ENCODE measurements around the gene EPC1. TPM values are rescaled to one million over a fixed set of nuclear protein-coding genes. Genes with fewer than 3 reads are reported as not detected.

EPC1 gene
- total and polyA plus RNA-seq, 7 experiments from 2014 or later: 46.0 to 156 (median 115) TPM

DNA sequence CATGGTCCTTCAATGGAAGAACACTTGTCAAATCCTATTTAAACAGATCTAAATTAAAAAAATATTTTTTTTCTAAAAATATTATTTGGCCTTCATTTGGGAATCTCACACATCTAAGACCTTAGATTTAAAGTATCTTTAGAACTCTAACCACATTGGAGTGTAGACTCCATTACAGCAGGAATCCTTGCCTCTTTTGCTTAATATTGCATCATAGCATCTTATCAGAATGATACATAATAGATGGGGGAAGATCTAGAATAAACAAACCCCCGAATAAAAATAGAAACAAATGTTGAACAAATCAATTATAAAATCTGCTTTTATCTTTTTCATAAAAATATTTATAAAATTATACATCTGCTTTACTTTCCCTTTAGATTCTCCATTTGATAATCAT lies 27.6 kb upstream of the EPC1 start:
- Histone ChIP-seq H3K27ac (ENCODE audit: low read depth, low read length) (no peak overlapping the region), H3K4me3 (ENCODE audit: low read length) (no peak overlapping the region), H3K27me3 (ENCODE audit: control insufficient read depth in 2 of 2, insufficient read depth in 2 of 2, low read length in 2 of 2) (no peaks in the 10 kb centered on the region), H3K4me1 (ENCODE audit: control insufficient read depth in 2 of 2, insufficient read depth in 2 of 2, low read length in 2 of 2) (peaks cover 6 to 21% of the 10 kb centered on the region in 2 donors), H3K9me3 (ENCODE audit: control insufficient read depth in 2 of 3, low read length in 3 of 3) (no peaks in the 10 kb centered on the region), H3K36me3 (ENCODE audit: control insufficient read depth in 2 of 3, insufficient read depth in 3 of 3, low read length in 3 of 3) (no peaks in the 10 kb centered on the region)
- Mint-ChIP-seq H3K27ac (peak overlapping the region in 6 of 9 donors; percentile 30 to 74 (median 61)), H3K4me3 (peak overlapping the region in 8 of 10 donors; percentile 27 to 80 (median 73)), H3K9me3 (no peaks in the 10 kb centered on the region), H3K36me3 (peaks cover 4 to 23% (median 14%) of the 10 kb centered on the region in 5 donors), H3K27me3 (no peaks in the 10 kb centered on the region), H3K4me1 (peaks cover 18 to 58% (median 48%) of the 10 kb centered on the region in 7 donors)
- ChIA-PET POLR2A (interaction anchor here (2.0 to 10.0 kb wide), 3 partner anchors 27 to 69 kb away, joined by 8 to 111 read pairs (median 9); partner anchors contain the start of genes CCDC7 and EPC1), CTCF (no interaction called here)
- no peak for DNase-seq
- no peak for ATAC-seq
- intact Hi-C loops (cut with micrococcal nuclease): loop anchor here (5.0 to 10.0 kb wide), 6 partner anchors 447 to 1937 kb away; partner anchors contain the start of gene ARHGAP12 (in 1 of the 2)

DNA sequence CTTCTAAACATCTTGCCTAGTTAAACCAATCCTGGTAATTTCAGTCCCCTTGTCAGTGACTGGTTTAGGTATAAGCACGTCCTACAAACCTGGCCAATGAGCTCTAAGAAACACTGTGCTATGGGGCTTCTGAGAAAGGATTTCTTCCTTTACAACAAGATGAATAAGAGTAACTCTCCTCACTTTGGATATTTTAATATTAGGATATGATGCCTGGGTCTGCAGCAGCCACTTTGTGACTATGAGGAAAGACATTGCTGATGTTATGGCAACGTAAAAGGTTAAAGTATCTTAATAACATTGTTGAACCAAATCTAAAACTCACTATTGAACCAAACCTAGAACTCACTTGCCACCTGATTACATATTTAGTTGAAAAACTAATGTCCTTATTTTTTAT lies 26.5 kb upstream of the EPC1 start:
- Mint-ChIP-seq H3K36me3 (peaks cover 4 to 23% (median 14%) of the 10 kb centered on the region in 5 donors), H3K27me3 (no peaks in the 10 kb centered on the region), H3K27ac (peak overlapping the region in 5 of 9 donors; percentile 9 to 71 (median 59)), H3K4me1 (peaks cover 21 to 69% (median 54%) of the 10 kb centered on the region in 7 donors), H3K4me3 (peak overlapping the region in 5 of 10 donors; percentile 5 to 71 (median 11)), H3K9me3 (no peaks in the 10 kb centered on the region)
- Histone ChIP-seq H3K27me3 (ENCODE audit: control insufficient read depth in 2 of 2, insufficient read depth in 2 of 2, low read length in 2 of 2) (no peaks in the 10 kb centered on the region), H3K27ac (ENCODE audit: low read depth, low read length) (peak overlapping the region; percentile 18), H3K36me3 (ENCODE audit: control insufficient read depth in 2 of 3, insufficient read depth in 3 of 3, low read length in 3 of 3) (no peaks in the 10 kb centered on the region), H3K4me3 (ENCODE audit: low read length) (no peak overlapping the region), H3K4me1 (ENCODE audit: control insufficient read depth in 2 of 2, insufficient read depth in 2 of 2, low read length in 2 of 2) (peaks cover 5 to 21% of the 10 kb centered on the region in 2 donors), H3K9me3 (ENCODE audit: control insufficient read depth in 2 of 3, low read length in 3 of 3) (no peaks in the 10 kb centered on the region)
- POLR2A ChIA-PET: interaction anchor here (0.5 to 10.0 kb wide), 6 partner anchors 26 to 110 kb away, joined by 3 to 111 read pairs (median 6); partner anchors contain the start of genes CCDC7 and EPC1
- DNase-seq (no peak), ATAC-seq (no peak)
- intact Hi-C loops (cut with micrococcal nuclease): loop anchor here (10.0 kb wide), 3 partner anchors 509 to 1669 kb away; no protein-coding TSS in a partner anchor
- CTCF ChIA-PET: interaction anchor here (0.7 to 1.1 kb wide), 3 partner anchors 25 to 779 kb away, joined by 3 to 4 read pairs (median 3); no protein-coding TSS in a partner anchor

DNA sequence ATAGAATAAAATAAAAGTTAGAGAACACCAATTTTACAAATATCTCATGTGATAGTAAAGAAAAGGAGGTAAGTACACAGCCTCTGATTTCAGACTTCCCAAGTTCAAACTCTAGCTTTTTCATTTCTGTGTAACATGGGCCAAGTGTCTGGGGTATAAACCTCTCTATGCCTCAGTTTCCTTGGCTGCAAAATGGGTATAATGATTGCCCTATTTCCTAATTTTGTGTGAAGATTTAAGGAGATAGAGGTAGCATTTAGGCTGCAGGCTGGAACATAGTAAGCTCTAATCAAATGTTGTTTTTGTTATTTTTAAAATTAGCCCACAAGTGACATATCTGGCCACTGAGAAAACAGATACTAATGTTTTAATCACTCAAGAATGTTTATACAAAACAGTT lies 26.1 kb upstream of the EPC1 start:
- Histone ChIP-seq H3K27me3 (ENCODE audit: control insufficient read depth in 2 of 2, insufficient read depth in 2 of 2, low read length in 2 of 2) (no peaks in the 10 kb centered on the region), H3K36me3 (ENCODE audit: control insufficient read depth in 2 of 3, insufficient read depth in 3 of 3, low read length in 3 of 3) (no peaks in the 10 kb centered on the region), H3K27ac (ENCODE audit: low read depth, low read length) (peak overlapping the region; percentile 18), H3K4me1 (ENCODE audit: control insufficient read depth in 2 of 2, insufficient read depth in 2 of 2, low read length in 2 of 2) (peaks cover 5 to 23% of the 10 kb centered on the region in 2 donors), H3K4me3 (ENCODE audit: low read length) (no peak overlapping the region), H3K9me3 (ENCODE audit: control insufficient read depth in 2 of 3, low read length in 3 of 3) (no peaks in the 10 kb centered on the region)
- ATAC-seq (no peak), DNase-seq (no peak)
- Mint-ChIP-seq H3K4me1 (peaks cover 24 to 73% (median 59%) of the 10 kb centered on the region in 7 donors), H3K9me3 (no peaks in the 10 kb centered on the region), H3K27ac (peak overlapping the region in 2 of 9 donors; percentile 3 to 76), H3K27me3 (no peaks in the 10 kb centered on the region), H3K36me3 (peaks cover 4 to 23% (median 14%) of the 10 kb centered on the region in 5 donors), H3K4me3 (peak overlapping the region in 3 of 10 donors; percentile 11 to 71 (median 13))
- POLR2A ChIA-PET: interaction anchor here (1.0 to 10.0 kb wide), 3 partner anchors 27 to 110 kb away, joined by 3 to 111 read pairs (median 9); partner anchors contain the start of gene CCDC7
- CTCF ChIA-PET: interaction anchor here (1.0 to 1.1 kb wide), 2 partner anchors 25 to 636 kb away, joined by 3 to 4 read pairs; no protein-coding TSS in a partner anchor
- intact Hi-C loops (cut with micrococcal nuclease): loop anchor here (10.0 kb wide), 3 partner anchors 508 to 1668 kb away; no protein-coding TSS in a partner anchor

DNA sequence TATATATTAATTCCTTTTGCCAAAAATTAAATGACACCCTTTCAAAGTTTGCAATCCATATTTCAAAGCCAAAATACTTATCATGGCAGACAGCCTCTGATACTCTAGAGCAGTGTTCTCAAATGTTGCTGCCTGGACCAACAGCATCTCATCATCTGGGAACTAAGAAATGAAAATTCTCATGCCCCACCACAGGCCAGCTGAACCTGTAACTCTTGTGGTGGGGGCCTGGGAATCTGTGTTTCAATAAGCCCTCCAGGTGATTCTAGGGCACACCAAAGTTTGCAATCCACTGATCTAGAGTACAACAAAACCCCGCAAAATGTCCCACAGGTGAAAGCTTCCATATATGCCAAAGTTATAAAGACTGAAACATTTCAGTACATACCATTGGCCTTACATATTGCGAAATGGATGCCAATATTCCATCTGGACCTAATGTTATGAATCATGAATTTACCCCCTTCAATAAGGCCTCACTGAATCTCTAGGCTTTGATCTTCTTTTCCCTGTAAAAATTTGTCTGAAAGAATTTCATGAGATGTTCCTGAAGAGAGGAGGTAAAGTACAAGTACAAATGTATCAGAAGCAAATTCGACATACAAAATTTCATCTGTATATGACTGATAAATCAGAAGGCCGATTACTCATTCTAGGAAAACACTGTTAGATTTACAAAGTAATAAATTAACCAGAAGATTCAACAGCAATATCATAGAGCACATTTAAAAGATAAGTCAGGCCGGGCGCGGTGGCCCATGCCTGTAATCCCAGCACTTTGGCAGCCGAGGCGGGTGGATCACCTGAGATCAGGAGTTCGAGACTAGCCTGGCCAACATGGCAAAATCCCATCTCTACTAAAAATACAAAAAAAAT lies 25.3 kb upstream of the EPC1 start:
- peak overlapping the region in 7 of 10 donors; percentile 1 to 56 (median 40) for H3K4me3 Mint-ChIP-seq
- H3K36me3 Mint-ChIP-seq: peaks cover 4 to 25% (median 14%) of the 10 kb centered on the region in 5 donors
- Histone ChIP-seq H3K36me3 (ENCODE audit: control insufficient read depth in 2 of 3, insufficient read depth in 3 of 3, low read length in 3 of 3) (no peaks in the 10 kb centered on the region), H3K27ac (ENCODE audit: low read depth, low read length) (peak overlapping the region; percentile 17), H3K4me3 (ENCODE audit: low read length) (no peak overlapping the region), H3K9me3 (ENCODE audit: control insufficient read depth in 2 of 3, low read length in 3 of 3) (no peaks in the 10 kb centered on the region), H3K4me1 (ENCODE audit: control insufficient read depth in 2 of 2, insufficient read depth in 2 of 2, low read length in 2 of 2) (peaks cover 9 to 28% of the 10 kb centered on the region in 2 donors), H3K27me3 (ENCODE audit: control insufficient read depth in 2 of 2, insufficient read depth in 2 of 2, low read length in 2 of 2) (no peaks in the 10 kb centered on the region)
- H3K9me3 Mint-ChIP-seq: no peaks in the 10 kb centered on the region
- DNase-seq: no peak
- peaks cover 27 to 80% (median 65%) of the 10 kb centered on the region in 7 donors for H3K4me1 Mint-ChIP-seq
- H3K27ac Mint-ChIP-seq: peak overlapping the region in 7 of 9 donors; percentile 28 to 76 (median 57)
- ChIA-PET CTCF (no interaction called here), POLR2A (interaction anchor here (0.7 to 10.0 kb wide), 4 partner anchors 20 to 109 kb away, joined by 3 to 111 read pairs (median 6); partner anchors contain the start of gene CCDC7)
- no peak for ATAC-seq
- intact Hi-C loops (cut with micrococcal nuclease): loop anchor here (1.0 to 10.0 kb wide), 4 partner anchors 507 to 1667 kb away; no protein-coding TSS in a partner anchor
- no peaks in the 10 kb centered on the region for H3K27me3 Mint-ChIP-seq

DNA sequence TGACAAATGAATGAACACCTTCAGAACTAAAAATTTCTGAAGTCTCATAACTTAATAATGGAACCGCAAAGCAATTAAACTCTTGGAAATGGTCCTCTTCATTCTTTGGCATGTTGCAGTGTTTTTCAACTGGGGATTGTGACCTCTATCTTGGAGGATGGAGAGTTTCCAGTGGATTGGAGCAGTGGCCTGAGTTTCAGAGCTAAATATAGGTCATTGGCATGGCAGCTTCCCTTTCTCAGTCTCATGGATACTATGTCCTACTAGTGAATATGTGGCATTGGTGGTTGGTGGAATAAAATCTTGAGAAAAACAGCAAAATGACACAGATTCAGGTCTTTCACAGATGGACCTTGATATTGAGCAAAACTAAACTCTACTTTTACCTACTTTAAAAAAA lies 24.1 kb upstream of the EPC1 start:
- intact Hi-C loops (cut with micrococcal nuclease): loop anchor here (10.0 kb wide), 3 partner anchors 506 to 1666 kb away; no protein-coding TSS in a partner anchor
- H3K9me3 ChIP-seq (ENCODE audit: control insufficient read depth in 2 of 3, low read length in 3 of 3): no peaks in the 10 kb centered on the region
- Mint-ChIP-seq H3K36me3 (peaks cover 4 to 25% (median 14%) of the 10 kb centered on the region in 5 donors), H3K27me3 (no peaks in the 10 kb centered on the region), H3K4me3 (no peak overlapping the region), H3K4me1 (peaks cover 27 to 91% (median 74%) of the 10 kb centered on the region in 7 donors), H3K27ac (peak overlapping the region in 5 of 9 donors; percentile 36 to 67 (median 63)), H3K9me3 (no peaks in the 10 kb centered on the region)
- H3K27ac ChIP-seq (ENCODE audit: low read depth, low read length): no peak overlapping the region
- DNase-seq (no peak), ATAC-seq (no peak)
- H3K36me3 ChIP-seq (ENCODE audit: control insufficient read depth in 2 of 3, insufficient read depth in 3 of 3, low read length in 3 of 3): no peaks in the 10 kb centered on the region
- no peaks in the 10 kb centered on the region for H3K27me3 ChIP-seq (ENCODE audit: control insufficient read depth in 2 of 2, insufficient read depth in 2 of 2, low read length in 2 of 2)
- no peak overlapping the region for H3K4me3 ChIP-seq (ENCODE audit: low read length)
- ChIA-PET CTCF (interaction anchor here (0.6 to 3.8 kb wide), 7 partner anchors 16 to 180 kb away, joined by 3 to 18 read pairs (median 3); no protein-coding TSS in a partner anchor), POLR2A (interaction anchor here (0.9 to 10.0 kb wide), 3 partner anchors 16 to 73 kb away, joined by 3 to 111 read pairs (median 4); partner anchors contain the start of genes CCDC7 and EPC1)
- H3K4me1 ChIP-seq (ENCODE audit: control insufficient read depth in 2 of 2, insufficient read depth in 2 of 2, low read length in 2 of 2): peaks cover 13 to 39% of the 10 kb centered on the region in 2 donors
